GM19035 (cell line): ENCODE results near the gene ST3GAL5.

Source experiments
- ATAC-seq: cut with Tn5 transposase; IDR thresholded peaks from one replicate; pipeline ENCODE4 v1.9.1; 2021; ENCODE audit not compliant: unreplicated experiment

Gene ST3GAL5

DNA sequence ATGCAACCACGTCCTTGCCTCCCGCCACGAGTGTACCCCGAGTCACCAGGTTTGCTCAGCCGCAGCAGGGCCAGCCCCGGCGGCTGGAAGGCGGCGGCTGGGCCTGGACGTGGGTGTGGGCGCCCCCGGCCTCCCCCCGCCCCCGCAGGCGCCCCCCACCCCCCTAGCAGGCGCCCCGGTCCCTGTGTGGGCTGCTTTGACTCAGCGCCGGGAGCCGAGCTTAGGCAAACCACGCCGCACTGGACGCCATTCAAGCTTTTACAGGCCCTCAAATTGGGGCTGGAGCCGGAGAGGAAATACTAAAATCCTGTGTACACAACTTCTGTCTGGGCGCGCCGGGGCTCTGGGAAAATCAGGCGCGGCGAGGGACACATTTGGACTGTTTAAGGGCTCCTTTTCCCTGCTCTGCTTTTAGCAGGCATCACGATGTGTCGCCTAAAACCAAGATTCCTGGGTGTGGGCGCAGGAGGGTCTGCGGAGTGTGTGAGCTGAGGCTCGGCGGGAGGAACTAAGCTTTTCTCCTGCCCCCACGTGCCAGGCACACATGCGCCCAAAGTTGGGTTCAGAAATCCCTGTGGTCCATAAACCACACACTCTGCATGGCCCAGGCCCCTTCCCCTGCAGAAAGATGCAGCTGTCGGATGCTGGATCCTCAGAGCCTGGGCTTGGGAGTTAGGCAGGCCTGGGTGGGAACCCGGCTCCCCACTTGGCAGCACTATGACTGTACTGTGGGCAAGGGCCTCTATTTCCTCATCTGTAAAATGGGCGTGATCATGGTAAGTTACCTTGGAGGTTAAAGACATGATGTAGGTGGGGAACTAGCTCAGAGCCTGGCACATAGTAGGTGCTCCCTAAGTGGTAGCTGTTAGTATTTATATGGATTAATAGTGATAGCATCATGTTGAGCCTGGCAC lies 77.4 kb downstream of the ST3GAL5 start:
- no peak for ATAC-seq

DNA sequence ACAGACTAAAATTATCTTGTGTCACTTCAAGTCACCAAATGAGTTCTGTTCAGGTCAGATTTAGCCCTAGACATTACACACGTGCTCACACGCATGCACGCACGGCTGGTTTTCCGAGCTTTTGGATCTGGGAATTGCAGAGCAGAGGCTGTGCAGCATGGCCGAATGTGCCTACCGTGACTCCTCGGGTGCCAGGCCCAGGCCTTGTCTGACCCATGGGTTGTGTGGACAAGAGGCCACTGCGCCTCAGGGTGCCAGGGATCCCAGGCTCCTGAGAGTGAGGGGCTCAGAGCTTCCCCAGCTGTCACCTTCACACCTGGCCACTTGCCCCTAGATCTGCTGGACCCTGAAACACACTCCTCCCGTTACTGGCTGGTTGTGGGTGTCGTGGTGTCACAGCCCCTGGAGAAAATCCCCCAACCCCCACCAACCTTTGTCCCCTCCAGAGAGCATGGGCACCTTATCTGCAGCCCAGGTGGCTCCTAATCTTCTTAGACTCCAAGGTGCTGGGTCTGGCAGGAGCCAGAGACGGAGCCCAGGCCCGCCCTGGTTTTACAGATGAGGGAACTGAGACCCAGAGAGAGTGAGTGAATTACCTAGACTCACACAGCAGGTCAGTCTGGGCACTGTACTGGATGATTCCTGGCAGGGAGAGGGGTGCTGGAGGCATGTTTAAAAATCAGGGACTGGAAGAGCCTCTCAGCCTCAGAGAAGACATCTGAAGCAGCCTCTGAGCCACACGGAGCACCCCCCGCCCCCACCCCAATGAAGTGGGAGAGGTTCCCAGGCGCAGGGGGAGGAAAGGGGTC lies 78.2 kb downstream of the ST3GAL5 start:
- ATAC-seq, result no peak

GRCh38 chr2:85807756-85808155 lies 81.0 kb downstream of the ST3GAL5 start:
- ATAC-seq, result no peak

DNA sequence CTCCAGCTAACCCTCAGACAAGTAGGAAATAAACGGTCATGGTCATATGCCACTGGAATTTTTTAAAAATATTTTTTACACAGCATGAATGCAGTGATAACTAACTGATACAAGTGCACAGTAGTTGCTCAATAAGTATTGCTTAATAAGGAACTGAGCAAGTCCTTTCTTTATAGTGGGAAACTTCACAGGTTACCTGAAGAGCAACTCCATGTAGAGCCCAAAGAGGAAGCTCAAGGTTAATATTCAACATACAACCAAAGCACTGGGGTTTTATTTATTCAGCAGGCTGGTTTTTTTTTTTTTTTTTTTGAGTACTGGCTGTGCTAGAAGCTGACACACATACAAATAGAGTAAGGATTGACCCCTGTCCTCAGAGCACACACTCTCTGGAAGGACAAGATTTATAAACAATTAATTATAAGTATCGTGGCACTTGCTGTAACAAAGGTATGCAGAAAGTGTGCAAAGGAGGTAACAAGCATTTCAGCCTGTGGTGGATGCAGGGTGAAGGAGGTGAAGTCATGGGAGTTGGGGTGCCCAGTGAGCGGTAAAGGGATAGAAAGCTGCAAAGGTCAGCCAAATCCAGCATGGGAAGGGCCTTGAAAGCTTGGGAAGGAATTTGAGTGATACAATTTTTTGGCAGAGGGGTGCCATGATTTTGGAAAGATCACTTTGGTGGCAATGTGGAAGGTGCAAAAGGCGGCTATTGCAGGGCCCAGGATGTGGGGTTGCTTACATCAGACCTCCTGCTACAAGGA lies 82.3 kb downstream of the ST3GAL5 start:
- no peak for ATAC-seq

DNA sequence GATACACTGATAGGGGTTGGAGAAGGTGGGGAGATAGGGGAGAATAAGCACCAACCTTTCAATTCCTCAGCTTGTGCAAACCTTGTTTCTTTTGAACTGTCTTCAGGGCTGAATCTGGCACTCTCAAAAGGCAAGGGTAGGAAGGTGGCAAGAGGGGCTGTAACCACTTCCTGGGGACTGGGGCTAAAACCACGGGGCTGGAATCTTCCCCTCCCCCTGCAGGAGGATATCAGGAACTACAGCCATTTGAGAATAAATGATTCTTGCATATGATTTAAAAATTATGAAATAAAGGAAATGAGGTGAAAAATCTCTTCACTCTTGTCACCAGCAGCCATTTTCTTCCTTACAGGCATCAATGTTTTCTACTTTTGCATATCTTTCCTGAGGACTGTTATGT lies 84.2 kb downstream of the ST3GAL5 start:
- no peak for ATAC-seq

GRCh38 chr2:85803704-85804425 lies 84.9 kb downstream of the ST3GAL5 start:
- no peak for ATAC-seq

DNA sequence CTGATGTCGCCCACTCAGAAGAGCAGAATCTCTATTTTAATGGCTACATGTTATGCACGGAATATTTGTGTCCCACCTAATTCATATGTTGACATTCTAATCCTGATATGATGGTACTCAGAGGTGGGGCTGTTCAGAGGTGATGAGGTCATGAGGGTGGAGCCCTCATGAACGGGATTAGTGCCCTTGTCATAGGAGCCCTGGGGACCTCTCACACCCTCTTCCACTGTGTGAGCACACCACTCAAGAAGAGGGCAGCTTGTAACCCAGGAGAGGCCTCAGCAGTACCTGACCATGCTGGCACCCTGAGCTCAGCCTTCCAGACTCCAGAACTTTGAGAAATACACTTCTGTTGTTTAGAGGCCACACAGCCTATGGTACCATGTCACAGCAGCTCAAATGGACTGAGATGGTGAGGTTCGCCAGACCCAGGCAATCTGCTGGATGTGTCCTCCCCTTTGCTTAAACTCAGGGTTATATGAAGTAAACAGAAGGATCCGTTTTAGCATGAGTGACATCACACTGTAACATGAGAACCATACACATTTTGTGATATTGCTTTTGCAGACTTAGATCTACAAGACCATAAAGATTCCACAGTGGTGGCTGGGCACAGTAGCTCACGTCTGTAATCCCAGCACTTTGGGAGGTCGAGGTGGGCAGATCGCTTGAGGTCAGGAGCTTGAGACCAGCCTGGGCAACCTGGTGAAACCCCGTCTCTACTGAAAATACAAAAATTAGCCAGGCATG lies 86.3 kb downstream of the ST3GAL5 start:
- ATAC-seq, result no peak

GRCh38 chr2:85801871-85802270 lies 86.9 kb downstream of the ST3GAL5 start:
- no peak for ATAC-seq

DNA sequence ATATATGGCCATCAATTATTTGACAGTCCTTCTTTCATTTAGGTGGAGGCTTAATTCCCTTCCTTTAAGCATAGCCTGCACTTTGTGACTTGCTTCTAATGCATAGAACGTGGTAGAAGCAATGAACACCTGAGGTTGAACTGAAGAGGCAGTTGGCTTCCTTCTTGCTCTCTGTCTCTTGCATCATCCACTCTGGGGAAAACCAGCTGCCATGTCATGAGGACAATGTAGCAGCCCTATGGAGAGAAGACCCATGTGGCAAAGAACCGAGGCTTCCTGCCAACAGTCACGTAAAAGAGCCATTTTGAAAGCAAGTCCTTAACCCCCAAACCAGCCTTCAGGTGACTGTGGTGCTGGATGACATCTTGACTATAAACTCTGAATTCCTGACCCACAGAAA lies 88.2 kb downstream of the ST3GAL5 start:
- ATAC-seq, result no peak

- no peak for ATAC-seq
These were observed 89.4 kb downstream of the ST3GAL5 start for GRCh38 chr2:85799215-85799956.

DNA sequence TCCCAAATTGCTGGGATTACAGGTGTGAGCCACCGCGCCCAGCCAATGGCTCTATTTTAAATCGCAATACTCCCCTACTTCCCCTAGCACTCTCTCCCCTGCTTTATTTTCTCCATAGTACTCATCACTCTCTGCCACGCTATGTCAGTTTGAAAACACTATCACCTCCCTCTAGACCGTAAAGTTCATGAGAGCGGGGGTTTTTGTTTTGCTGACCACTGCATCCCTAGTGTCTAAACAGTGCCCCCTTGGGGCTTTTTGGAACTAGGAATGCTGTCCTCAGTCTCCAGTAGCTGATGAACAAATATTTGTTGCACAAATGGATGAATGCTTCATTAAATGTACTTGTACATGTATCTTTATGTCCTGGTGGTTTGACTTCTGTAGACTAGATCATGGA lies 90.9 kb downstream of the ST3GAL5 start:
- no peak for ATAC-seq

GRCh38 chr2:85797263-85797660 lies 91.5 kb downstream of the ST3GAL5 start:
- no peak for ATAC-seq

DNA sequence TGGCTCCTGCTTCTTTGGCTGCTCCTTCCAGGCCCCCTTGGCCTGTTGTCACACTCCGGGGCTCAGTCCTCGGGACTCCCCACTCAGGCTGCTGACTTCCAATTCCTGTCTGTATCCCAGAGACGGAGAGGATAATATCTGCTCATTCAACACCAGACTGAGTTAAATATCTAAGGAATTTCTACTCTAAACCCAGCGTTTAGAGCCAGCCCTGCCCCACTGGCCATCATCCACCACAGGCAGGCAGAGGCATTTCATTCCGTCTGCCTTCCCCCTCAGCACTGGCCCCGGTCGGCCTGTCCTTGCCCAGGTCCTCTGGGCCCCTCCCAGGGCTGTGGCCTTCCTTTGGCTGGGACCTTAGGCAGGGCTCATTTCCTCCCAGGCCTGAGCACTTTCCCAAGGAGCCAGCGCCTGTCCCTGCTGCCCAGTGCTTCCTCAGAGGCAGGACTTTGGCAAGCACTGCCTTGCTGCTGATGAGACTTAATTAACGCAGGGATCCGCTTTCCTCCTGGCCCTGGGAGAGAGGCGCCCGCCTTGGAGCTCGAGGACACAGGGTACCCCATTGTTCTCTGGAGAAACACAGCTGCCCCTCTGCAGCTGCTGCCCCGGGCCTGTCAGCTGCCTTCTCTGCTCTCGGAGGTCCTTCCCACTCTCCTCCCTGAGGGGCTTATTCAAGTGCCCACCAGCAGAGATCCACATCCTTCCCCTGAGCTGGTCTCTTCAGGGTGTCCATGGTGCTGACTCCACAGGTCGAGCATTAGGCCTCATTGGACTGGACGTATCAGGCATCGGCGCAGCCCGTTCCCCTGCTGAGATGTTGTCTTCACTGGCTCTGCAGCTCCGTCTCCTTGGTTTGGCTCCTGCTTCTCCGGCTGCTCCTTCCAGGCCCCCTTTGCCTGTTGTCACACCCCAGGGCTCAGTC lies 92.2 kb downstream of the ST3GAL5 start:
- ATAC-seq, result no peak

DNA sequence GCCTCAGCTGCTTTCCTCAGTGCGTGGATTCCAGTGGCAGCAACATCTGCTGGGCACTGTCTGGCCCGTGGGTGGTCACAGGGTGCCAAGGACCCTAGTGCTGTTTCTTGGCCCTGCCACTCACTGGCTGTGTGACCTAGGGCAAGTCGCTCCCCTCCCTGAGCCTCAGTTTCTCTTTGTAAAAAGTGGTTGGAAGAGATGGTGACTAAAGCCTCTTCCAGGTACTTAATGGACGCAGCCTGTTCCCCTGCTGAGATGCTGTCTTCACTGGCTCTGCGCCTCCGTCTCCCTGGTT lies 92.8 kb downstream of the ST3GAL5 start:
- ATAC-seq, result no peak

GRCh38 chr2:85795331-85796045 lies 93.3 kb downstream of the ST3GAL5 start:
- ATAC-seq, result no peak

- ATAC-seq, result no peak
These were observed 94.2 kb downstream of the ST3GAL5 start for GRCh38 chr2:85794491-85795121.

GRCh38 chr2:85794038-85794441 lies 94.8 kb downstream of the ST3GAL5 start:
- no peak for ATAC-seq
